ENCODE data around the gene DLST. TPM values are rescaled to one million over a fixed set of nuclear protein-coding genes. Genes with fewer than 3 reads are reported as not detected.
A peak's percentile ranks its signal among the peaks of the same experiment; 100 is the strongest.

The DLST gene
- total RNA-seq, 1 donor, result 62.6 TPM

GRCh38 chr14:74879427-74880182 lies 2.1 kb upstream of the DLST start:
- no peak for TF ChIP-seq CTCF (IDR thresholded peaks at IDR 0.05; ENCODE audit: insufficient read depth, low read depth, low read length)
- DNase-seq (ENCODE audit: low read depth), result peak; percentile 91

GRCh38 chr14:74882103-74882920 lies 596 bp downstream of the DLST start:
- TF ChIP-seq CTCF (IDR thresholded peaks at IDR 0.05; ENCODE audit: insufficient read depth, low read depth, low read length), result no peak
- DNase-seq (ENCODE audit: low read depth), result peak; percentile 83
- peak overlapping the region; percentile 85 for H3K4me3 ChIP-seq (ENCODE audit: low read depth, low read length)

More at GRCh38 chr14:74879427-74880182, 2.1 kb upstream of the DLST start:
- no peak overlapping the region for H3K4me3 ChIP-seq (ENCODE audit: low read depth, low read length)

- H3K4me3 ChIP-seq (ENCODE audit: low read depth, low read length), result no peak overlapping the region
- TF ChIP-seq CTCF (IDR thresholded peaks at IDR 0.05; ENCODE audit: insufficient read depth, low read depth, low read length), result no peak
- DNase-seq (ENCODE audit: low read depth), result peak; percentile 98
Measured at GRCh38 chr14:74886001-74886400, 4.3 kb downstream of the DLST start.

- no peak overlapping the region for H3K4me3 ChIP-seq (ENCODE audit: low read depth, low read length)
- TF ChIP-seq CTCF (IDR thresholded peaks at IDR 0.05; ENCODE audit: insufficient read depth, low read depth, low read length), result no peak
- DNase-seq (ENCODE audit: low read depth), result peak; percentile 79
Measured at GRCh38 chr14:74888164-74889158, 6.7 kb downstream of the DLST start.

GRCh38 chr14:74890262-74890661 lies 8.5 kb downstream of the DLST start:
- no peak for DNase-seq (ENCODE audit: low read depth)
- no peak for TF ChIP-seq CTCF (IDR thresholded peaks at IDR 0.05; ENCODE audit: insufficient read depth, low read depth, low read length)

GRCh38 chr14:74891870-74892269 lies 10.2 kb downstream of the DLST start:
- H3K4me3 ChIP-seq (ENCODE audit: low read depth, low read length), result no peak overlapping the region
- DNase-seq (ENCODE audit: low read depth), result peak; percentile 63
- no peak for TF ChIP-seq CTCF (IDR thresholded peaks at IDR 0.05; ENCODE audit: insufficient read depth, low read depth, low read length)

More at GRCh38 chr14:74890262-74890661, 8.5 kb downstream of the DLST start:
- H3K4me3 ChIP-seq (ENCODE audit: low read depth, low read length), result no peak overlapping the region
